Measurements from ENCODE around the gene WDR70. TPM values are rescaled to one million over a fixed set of nuclear protein-coding genes. Genes with fewer than 3 reads are reported as not detected.
A peak's percentile ranks its signal among the peaks of the same experiment; 100 is the strongest.
"Not testable (repeated sequence)": the region's sequence is repeated elsewhere in the genome, so short reads cannot be mapped to it uniquely, and the experiment has no call there.

Gene WDR70
- total and polyA plus RNA-seq, 2 donors (not counting 3 experiments of a cell fraction or from before 2014, with no cell fraction given), result 6.7 to 37.3 TPM

DNA sequence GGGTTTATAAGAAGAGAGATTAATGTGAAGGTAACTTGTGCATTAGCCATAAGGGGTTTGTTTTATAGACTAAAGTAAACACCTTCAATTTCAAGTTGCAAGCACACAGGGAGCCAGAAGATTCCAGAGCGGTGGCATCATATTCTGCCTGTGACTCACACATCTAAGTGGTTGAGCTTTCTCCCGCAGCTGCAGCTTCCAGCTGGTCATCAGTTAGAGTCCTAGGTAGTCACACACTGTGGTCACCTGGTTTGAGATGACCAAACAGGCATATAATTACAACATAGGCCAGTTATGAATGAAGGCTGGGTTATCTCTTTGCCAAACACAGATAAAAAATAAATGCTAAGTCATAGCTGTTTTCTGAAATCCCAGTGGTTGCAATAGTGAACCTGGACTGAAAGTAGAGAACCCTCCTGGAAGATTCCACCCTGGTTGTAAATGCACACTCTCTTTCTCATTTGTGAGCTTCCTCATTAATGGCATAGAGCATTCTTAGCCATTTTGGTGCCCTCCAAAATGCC is 289.5 kb downstream of the WDR70 start:
- H4K20me1 ChIP-seq (replicated peaks; ENCODE audit: control insufficient read depth, extremely low read depth, insufficient read depth, low read length), result no peaks in the 10 kb centered on the region
- DNase-seq (ENCODE audit: low read depth, low spot score), result peak; percentile 88
- no peak overlapping the region for H3K4me2 ChIP-seq (ENCODE audit: insufficient read depth, low read length)
- dilution Hi-C loops (cut with MboI; ENCODE audit: extremely low pct_ligation_motif_present, low sequenced_read_pairs), result no loop called here
- no peaks in the 10 kb centered on the region for H3K9me1 ChIP-seq (replicated peaks; ENCODE audit: control insufficient read depth, extremely low read depth, insufficient read depth, low read length)
- TF ChIP-seq JUN (IDR thresholded peaks at IDR 0.05; ENCODE audit: borderline replicate concordance, insufficient read depth, insufficient read length, low read depth), result peak; percentile 83
- no peak for TF ChIP-seq MYC (IDR thresholded peaks at IDR 0.05; ENCODE audit: low read depth, low read length)
- no peak for TF ChIP-seq GATA2 (IDR thresholded peaks at IDR 0.05; ENCODE audit: insufficient read depth, insufficient read length, low read depth, low read length)
- peak; percentile 70 for TF ChIP-seq POLR2AphosphoS5 (IDR thresholded peaks at IDR 0.05; ENCODE audit: insufficient read depth, low read depth, low read length)
- no peak for TF ChIP-seq MAX (IDR thresholded peaks at IDR 0.05; ENCODE audit: insufficient read depth, insufficient read length)
- no peak for TF ChIP-seq CTCF (IDR thresholded peaks at IDR 0.05; ENCODE audit: extremely low read depth in 1 of 2, insufficient read depth in 1 of 2, low read depth in 1 of 2, low read length in 2 of 2)
- no peak for TF ChIP-seq EZH2 (IDR thresholded peaks at IDR 0.05; ENCODE audit: borderline replicate concordance, low read depth, low read length, severe bottlenecking)
- TF ChIP-seq POLR2A (IDR thresholded peaks at IDR 0.05; ENCODE audit: low read depth, low read length), result no peak
- TF ChIP-seq FOS (IDR thresholded peaks at IDR 0.05; ENCODE audit: borderline replicate concordance, insufficient read depth, low read length), result peak; percentile 84
- H3K4me3 ChIP-seq (replicated peaks in 1 of 3; ENCODE audit: insufficient read depth in 1 of 3, low read depth in 1 of 3, low read length in 3 of 3), result no peak overlapping the region
- H2AFZ ChIP-seq (ENCODE audit: low read depth, low read length), result no peak overlapping the region
- peaks cover 19% of the 10 kb centered on the region for H3K4me1 ChIP-seq (ENCODE audit: control insufficient read depth, extremely low read depth, insufficient read depth, low read length)
- H3K9ac ChIP-seq (replicated peaks; ENCODE audit: extremely low read depth, insufficient read depth, low read length), result no peak overlapping the region
- peak overlapping the region; percentile 41 for H3K27ac ChIP-seq (ENCODE audit: insufficient read depth, low read depth, low read length)
- intact Hi-C loops (cut with micrococcal nuclease), result loop anchor here (1.0 to 5.0 kb wide), 4 partner anchors 10 to 116 kb away; no protein-coding TSS in a partner anchor
- no peaks in the 10 kb centered on the region for H3K79me2 ChIP-seq (ENCODE audit: control insufficient read depth, insufficient read depth, low read length)
- H3K27me3 ChIP-seq (ENCODE audit: control insufficient read depth in 2 of 2, insufficient read depth in 2 of 2, low read length in 2 of 2), result no peaks in the 10 kb centered on the region
- no peaks in the 10 kb centered on the region for H3K36me3 ChIP-seq (ENCODE audit: control insufficient read depth in 2 of 2, extremely low read depth in 1 of 2, insufficient read depth in 2 of 2, low read length in 2 of 2)
- FAIRE-seq, result peak; percentile 84
- CTCF ChIA-PET, result interaction anchor here (0.7 to 1.1 kb wide), 6 partner anchors 36 to 256 kb away, joined by 3 to 7 read pairs (median 4); no protein-coding TSS in a partner anchor
- no TSS peak for BruUV-seq (replicated peaks)
- H3K9me3 ChIP-seq (replicated peaks; ENCODE audit: control insufficient read depth, insufficient read depth, low read length), result no peaks in the 10 kb centered on the region
- POLR2A ChIA-PET, result interaction anchor here (1.2 kb wide), 1 partner anchor 116 kb away, joined by 5 read pairs; no protein-coding TSS in a partner anchor

GRCh38 chr5:37672118-37672588 is 293.0 kb downstream of the WDR70 start:
- H3K9me3 ChIP-seq (replicated peaks; ENCODE audit: control insufficient read depth, insufficient read depth, low read length); H2AFZ ChIP-seq (ENCODE audit: low read depth, low read length); POLR2A ChIA-PET; H3K9me1 ChIP-seq (replicated peaks; ENCODE audit: control insufficient read depth, extremely low read depth, insufficient read depth, low read length); H3K27ac ChIP-seq (ENCODE audit: insufficient read depth, low read depth, low read length); BruUV-seq (replicated peaks); CTCF ChIA-PET; H3K4me2 ChIP-seq (ENCODE audit: insufficient read depth, low read length); DNase-seq (ENCODE audit: low read depth, low spot score); intact Hi-C loops (cut with micrococcal nuclease); H3K36me3 ChIP-seq (ENCODE audit: control insufficient read depth in 2 of 2, extremely low read depth in 1 of 2, insufficient read depth in 2 of 2, low read length in 2 of 2); dilution Hi-C loops (cut with MboI; ENCODE audit: extremely low pct_ligation_motif_present, low sequenced_read_pairs); FAIRE-seq; H3K79me2 ChIP-seq (ENCODE audit: control insufficient read depth, insufficient read depth, low read length); H3K27me3 ChIP-seq (ENCODE audit: control insufficient read depth in 2 of 2, insufficient read depth in 2 of 2, low read length in 2 of 2); H3K9ac ChIP-seq (replicated peaks; ENCODE audit: extremely low read depth, insufficient read depth, low read length); H3K4me3 ChIP-seq (replicated peaks in 1 of 3; ENCODE audit: insufficient read depth in 1 of 3, low read depth in 1 of 3, low read length in 3 of 3); H4K20me1 ChIP-seq (replicated peaks; ENCODE audit: control insufficient read depth, extremely low read depth, insufficient read depth, low read length): not testable (repeated sequence)
- H3K4me1 ChIP-seq (ENCODE audit: control insufficient read depth, extremely low read depth, insufficient read depth, low read length), result peaks cover 12% of the 10 kb centered on the region

DNA sequence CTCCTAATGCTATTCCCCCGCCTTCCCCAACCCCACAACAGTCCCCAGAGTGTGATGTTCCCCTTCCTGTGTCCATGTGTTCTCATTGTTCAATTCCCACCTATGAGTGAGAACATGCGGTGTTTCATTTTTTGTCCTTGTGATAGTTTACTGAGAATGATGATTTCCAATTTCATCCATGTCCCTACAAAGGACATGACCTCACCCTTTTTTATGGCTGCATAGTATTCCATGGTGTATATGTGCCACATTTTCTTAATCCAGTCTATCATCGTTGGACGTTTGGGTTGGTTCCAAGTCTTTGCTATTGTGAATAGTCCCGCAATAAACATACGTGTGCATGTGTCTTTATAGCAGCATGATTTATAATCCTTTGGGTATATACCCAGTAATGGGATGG is 295.2 kb downstream of the WDR70 start:
- BruUV-seq (replicated peaks); H3K9ac ChIP-seq (replicated peaks; ENCODE audit: extremely low read depth, insufficient read depth, low read length); H3K36me3 ChIP-seq (ENCODE audit: control insufficient read depth in 2 of 2, extremely low read depth in 1 of 2, insufficient read depth in 2 of 2, low read length in 2 of 2); CTCF ChIA-PET; intact Hi-C loops (cut with micrococcal nuclease); H3K9me1 ChIP-seq (replicated peaks; ENCODE audit: control insufficient read depth, extremely low read depth, insufficient read depth, low read length); H4K20me1 ChIP-seq (replicated peaks; ENCODE audit: control insufficient read depth, extremely low read depth, insufficient read depth, low read length); H3K9me3 ChIP-seq (replicated peaks; ENCODE audit: control insufficient read depth, insufficient read depth, low read length); H3K79me2 ChIP-seq (ENCODE audit: control insufficient read depth, insufficient read depth, low read length); H3K27ac ChIP-seq (ENCODE audit: insufficient read depth, low read depth, low read length); H3K4me3 ChIP-seq (replicated peaks in 1 of 3; ENCODE audit: insufficient read depth in 1 of 3, low read depth in 1 of 3, low read length in 3 of 3); H3K4me1 ChIP-seq (ENCODE audit: control insufficient read depth, extremely low read depth, insufficient read depth, low read length); DNase-seq (ENCODE audit: low read depth, low spot score); H2AFZ ChIP-seq (ENCODE audit: low read depth, low read length); dilution Hi-C loops (cut with MboI; ENCODE audit: extremely low pct_ligation_motif_present, low sequenced_read_pairs); FAIRE-seq; H3K4me2 ChIP-seq (ENCODE audit: insufficient read depth, low read length); H3K27me3 ChIP-seq (ENCODE audit: control insufficient read depth in 2 of 2, insufficient read depth in 2 of 2, low read length in 2 of 2); POLR2A ChIA-PET: not testable (repeated sequence)
